Trophoblast cell (in vitro differentiated cells and primary cell): ENCODE data around the gene RARB.

Source experiments
- DNase-seq, 2 donors: peaks; one replicate each; pipeline ENCODE4 v3.0.0-alpha.2; 2016
- H2AFZ ChIP-seq: 2 replicates; pipeline ENCODE4 v1.6.1; 2013; ENCODE audit warnings: low read length, moderate library complexity, mild to moderate bottlenecking; ENCODE audit not compliant: insufficient read depth, poor library complexity
- H2AK5ac ChIP-seq: 2 replicates; pipeline ENCODE4 v1.6.1; 2013; ENCODE audit warnings: mild to moderate bottlenecking, low read length
- H2BK120ac ChIP-seq: 2 replicates; pipeline ENCODE4 v1.6.1; 2013; ENCODE audit warnings: low read length, mild to moderate bottlenecking, moderate library complexity; ENCODE audit not compliant: insufficient read depth, poor library complexity
- H2BK12ac ChIP-seq: 2 replicates; pipeline ENCODE4 v1.6.1; 2013; ENCODE audit warnings: mild to moderate bottlenecking, low read length, moderate library complexity
- H2BK5ac ChIP-seq: 2 replicates; pipeline ENCODE4 v1.6.1; 2013; ENCODE audit warnings: low read length, low read depth, moderate library complexity, mild to moderate bottlenecking; ENCODE audit not compliant: poor library complexity
- H3K14ac ChIP-seq: 2 replicates; pipeline ENCODE4 v1.6.1; 2013; ENCODE audit warnings: mild to moderate bottlenecking, low read length
- H3K18ac ChIP-seq: 2 replicates; pipeline ENCODE4 v1.6.1; 2013; ENCODE audit warnings: mild to moderate bottlenecking, low read length
- H3K23ac ChIP-seq: 2 replicates; pipeline ENCODE4 v1.6.1; 2013; ENCODE audit warnings: low read length
- H3K27ac ChIP-seq: 2 replicates; pipeline ENCODE4 v1.5.1; 2013; ENCODE audit warnings: low read depth, mild to moderate bottlenecking, inconsistent platforms, low read length, moderate library complexity
- H3K27me3 ChIP-seq: 2 replicates; pipeline ENCODE4 v1.6.1; 2013; ENCODE audit warnings: inconsistent platforms, mild to moderate bottlenecking, low read length, moderate library complexity; ENCODE audit not compliant: insufficient read depth
- H3K36me3 ChIP-seq, 2 experiments: 1 replicate in 1 of 2; 2 replicates in 1 of 2; pipeline ENCODE4 v1.6.1; 2013; ENCODE audit warnings: low read length in 2 of 2, mild to moderate bottlenecking in 2 of 2, moderate library complexity in 1 of 2; ENCODE audit not compliant: insufficient read depth in 2 of 2, control insufficient read depth in 1 of 2
- H3K4ac ChIP-seq: 2 replicates; pipeline ENCODE4 v1.6.1; 2013; ENCODE audit warnings: low read depth, mild to moderate bottlenecking, low read length, moderate library complexity
- H3K4me1 ChIP-seq, 2 experiments: 1 replicate in 1 of 2; 2 replicates in 1 of 2; pipeline ENCODE4 v1.6.1; 2013; ENCODE audit warnings: low read length in 2 of 2, mild to moderate bottlenecking in 2 of 2, moderate library complexity in 1 of 2; ENCODE audit not compliant: insufficient read depth in 2 of 2, control insufficient read depth in 1 of 2
- H3K4me2 ChIP-seq: 2 replicates; pipeline ENCODE4 v1.6.1; 2013; ENCODE audit warnings: inconsistent platforms, mild to moderate bottlenecking, low read length, moderate library complexity
- H3K4me3 ChIP-seq: 2 replicates; pipeline ENCODE4 v1.5.1; 2013; ENCODE audit warnings: mild to moderate bottlenecking, low read depth, low read length, inconsistent platforms
- H3K79me1 ChIP-seq: one replicate; pipeline ENCODE4 v1.6.1; 2013; ENCODE audit warnings: low read length
- H3K79me2 ChIP-seq: 2 replicates; pipeline ENCODE4 v1.6.1; 2013; ENCODE audit warnings: low read length, mild to moderate bottlenecking; ENCODE audit not compliant: control insufficient read depth, insufficient read depth, poor library complexity
- H3K9ac ChIP-seq: 2 replicates; pipeline ENCODE4 v1.6.1; 2013; ENCODE audit warnings: mild to moderate bottlenecking, low read length
- H3K9me3 ChIP-seq: 2 replicates; pipeline ENCODE4 v1.6.1; 2013; ENCODE audit warnings: low read depth, mild to moderate bottlenecking, control low read depth, inconsistent platforms, low read length; ENCODE audit not compliant: insufficient read depth
- H4K12ac ChIP-seq: 2 replicates; pipeline ENCODE4 v1.6.1; 2013; ENCODE audit warnings: low read depth, mild to moderate bottlenecking, low read length, moderate library complexity
- H4K8ac ChIP-seq: 2 replicates; pipeline ENCODE4 v1.6.1; 2013; ENCODE audit warnings: low read depth, mild to moderate bottlenecking, low read length, moderate library complexity
- H4K91ac ChIP-seq: one replicate; pipeline ENCODE4 v1.6.1; 2013; ENCODE audit warnings: low read depth, mild to moderate bottlenecking, low read length, moderate library complexity
- WGBS: extraction: QIAGEN DNeasy Blood & Tissue Kit; methylation state at CpG from one replicate; pipeline ENCODE4 v1.1.7; 2013; ENCODE audit warnings: missing lambda C conversion rate; ENCODE audit not compliant: insufficient read length, insufficient coverage; ENCODE audit errors: extremely low coverage; 5-methylcytosine and 5-hydroxymethylcytosine counted together

Gene RARB

DNA sequence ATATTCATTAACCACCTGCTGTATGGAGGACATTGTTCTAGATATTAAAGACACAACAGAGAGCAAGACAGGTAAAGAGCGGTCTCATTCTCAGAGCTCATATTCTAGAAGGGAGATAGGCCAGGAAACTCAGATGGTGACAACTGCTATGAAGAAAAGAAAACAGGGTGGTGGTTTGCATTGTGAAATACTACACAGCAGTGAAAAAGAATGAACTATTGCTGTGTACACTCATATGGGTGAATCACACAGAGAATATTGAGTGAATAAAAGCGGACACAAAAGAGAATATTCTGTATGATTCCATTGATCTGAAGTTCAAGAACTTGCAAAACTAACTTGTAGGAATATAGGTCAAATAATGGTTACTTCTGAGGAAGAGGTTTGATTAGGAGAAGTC lies 159.9 kb downstream of the RARB start:
- H3K4me1 ChIP-seq, result peaks cover 4 to 10% of the 10 kb centered on the region in 2 experiments
- H3K14ac ChIP-seq, result no peak overlapping the region
- H3K9ac ChIP-seq, result no peak overlapping the region
- H2BK12ac ChIP-seq, result no peak overlapping the region
- no peaks in the 10 kb centered on the region for H3K9me3 ChIP-seq
- no CpG with 5 or more reads among the region's 2 CpGs for WGBS
- H3K36me3 ChIP-seq, result peaks cover 0 to 2% of the 10 kb centered on the region in 2 experiments
- H3K79me2 ChIP-seq, result no peaks in the 10 kb centered on the region
- no peak overlapping the region for H4K91ac ChIP-seq
- no peak overlapping the region for H3K4me3 ChIP-seq
- H3K27ac ChIP-seq, result no peak overlapping the region
- no peak overlapping the region for H3K23ac ChIP-seq
- no peaks in the 10 kb centered on the region for H3K27me3 ChIP-seq
- no peak overlapping the region for H4K12ac ChIP-seq
- no peak overlapping the region for H2BK120ac ChIP-seq
- no peak overlapping the region for H2AK5ac ChIP-seq
- no peak overlapping the region for H3K4me2 ChIP-seq
- H3K79me1 ChIP-seq, result peaks cover 14% of the 10 kb centered on the region
- H3K18ac ChIP-seq, result no peak overlapping the region
- peak in 1 of 2 donors; percentile 27 for DNase-seq
- H2BK5ac ChIP-seq, result no peak overlapping the region
- H2AFZ ChIP-seq, result no peak overlapping the region
- no peak overlapping the region for H3K4ac ChIP-seq
- H4K8ac ChIP-seq, result no peak overlapping the region

DNA sequence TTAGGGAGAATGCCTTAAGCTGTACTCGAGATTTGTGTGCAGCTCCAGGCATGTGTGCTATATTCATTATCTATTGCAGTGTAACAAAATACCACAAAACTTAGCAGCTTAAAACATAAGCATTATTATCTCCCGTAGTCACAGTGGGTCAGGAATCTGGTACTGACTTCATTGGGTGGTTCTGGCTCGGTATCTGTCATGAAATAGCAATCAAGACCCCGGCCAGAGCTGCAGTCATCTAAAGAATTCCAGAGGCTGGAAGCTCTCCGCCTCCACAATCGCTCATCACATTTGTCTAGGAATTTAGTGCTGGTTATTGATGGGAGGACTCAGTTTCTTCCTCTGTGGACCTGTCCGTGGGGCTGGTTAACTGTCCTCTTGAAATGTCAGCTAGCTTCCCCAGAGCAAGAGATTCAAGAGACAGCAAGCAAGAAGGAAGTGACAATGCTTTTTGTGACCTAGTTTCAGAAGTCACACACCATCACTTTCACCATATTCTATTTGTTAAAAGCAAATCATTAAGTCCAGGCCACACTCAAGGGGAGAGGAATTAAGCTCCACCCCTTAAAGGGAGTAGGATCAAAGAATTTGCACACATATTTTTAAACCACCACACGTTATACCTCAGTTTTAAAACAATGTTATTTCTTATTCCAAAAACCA lies 160.5 kb downstream of the RARB start:
- no CpG with 5 or more reads among the region's 8 CpGs for WGBS
- H3K4me3 ChIP-seq, result no peak overlapping the region
- no peak for DNase-seq
- no peak overlapping the region for H3K14ac ChIP-seq
- H3K23ac ChIP-seq, result no peak overlapping the region
- no peak overlapping the region for H3K18ac ChIP-seq
- no peaks in the 10 kb centered on the region for H3K27me3 ChIP-seq
- no peak overlapping the region for H4K8ac ChIP-seq
- H2AFZ ChIP-seq, result no peak overlapping the region
- no peak overlapping the region for H2BK12ac ChIP-seq
- H3K36me3 ChIP-seq, result no peaks in the 10 kb centered on the region
- H3K79me2 ChIP-seq, result peaks cover 1% of the 10 kb centered on the region
- H3K4me1 ChIP-seq, result peaks cover 4 to 10% of the 10 kb centered on the region in 2 experiments
- no peak overlapping the region for H3K9ac ChIP-seq
- H3K79me1 ChIP-seq, result peaks cover 15% of the 10 kb centered on the region
- H3K27ac ChIP-seq, result no peak overlapping the region
- H2AK5ac ChIP-seq, result no peak overlapping the region
- no peak overlapping the region for H3K4me2 ChIP-seq
- no peak overlapping the region for H3K4ac ChIP-seq
- H4K12ac ChIP-seq, result no peak overlapping the region
- H2BK120ac ChIP-seq, result no peak overlapping the region
- H3K9me3 ChIP-seq, result no peaks in the 10 kb centered on the region
- H2BK5ac ChIP-seq, result no peak overlapping the region
- H4K91ac ChIP-seq, result no peak overlapping the region

DNA sequence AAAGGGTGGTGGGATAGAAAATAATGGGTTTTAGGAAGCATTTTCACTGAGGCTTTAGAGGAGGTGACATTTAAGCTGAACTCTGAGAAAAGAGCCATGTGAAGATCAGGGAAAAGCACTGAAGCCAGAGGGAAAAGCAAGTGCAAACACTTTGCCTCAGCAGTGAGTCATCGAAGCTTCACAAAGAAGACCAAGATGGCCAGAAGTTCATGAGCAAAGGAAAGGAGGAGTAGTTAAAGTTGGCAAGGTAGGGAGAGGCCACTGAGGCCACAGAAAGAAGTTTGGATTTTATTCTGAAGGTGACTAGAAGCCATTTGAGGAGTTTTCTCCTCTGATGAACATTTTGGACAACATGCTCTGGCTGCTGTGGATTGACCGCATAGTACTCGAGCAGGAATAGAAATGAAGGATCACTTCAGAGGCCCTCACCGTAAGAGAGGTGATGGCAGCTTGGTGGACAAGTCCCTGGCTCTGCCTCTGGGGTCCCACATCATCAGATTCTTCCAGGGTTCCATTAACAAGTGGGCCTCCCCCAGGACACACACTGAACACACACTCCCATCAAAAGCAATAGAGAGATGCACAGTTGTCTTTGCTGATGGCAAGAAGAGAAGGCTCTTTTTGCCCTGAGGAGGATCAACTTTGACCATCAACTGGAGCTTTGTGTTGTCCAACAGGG lies 161.2 kb downstream of the RARB start:
- Histone ChIP-seq H3K79me2 (peaks cover 1% of the 10 kb centered on the region), H4K8ac (no peak overlapping the region), H3K4me2 (no peak overlapping the region), H2AK5ac (no peak overlapping the region), H3K27ac (no peak overlapping the region), H3K36me3 (no peaks in the 10 kb centered on the region), H3K4me3 (no peak overlapping the region), H2BK12ac (no peak overlapping the region), H3K18ac (no peak overlapping the region), H4K12ac (no peak overlapping the region), H3K4ac (no peak overlapping the region), H2AFZ (no peak overlapping the region), H3K27me3 (no peaks in the 10 kb centered on the region), H3K23ac (no peak overlapping the region), H3K4me1 (peaks cover 4 to 10% of the 10 kb centered on the region in 2 experiments), H3K79me1 (peaks cover 15% of the 10 kb centered on the region), H2BK120ac (no peak overlapping the region), H4K91ac (no peak overlapping the region), H2BK5ac (no peak overlapping the region), H3K9me3 (no peaks in the 10 kb centered on the region), H3K14ac (no peak overlapping the region), H3K9ac (no peak overlapping the region)
- DNase-seq, result no peak
- WGBS, result no CpG with 5 or more reads among the region's 4 CpGs

DNA sequence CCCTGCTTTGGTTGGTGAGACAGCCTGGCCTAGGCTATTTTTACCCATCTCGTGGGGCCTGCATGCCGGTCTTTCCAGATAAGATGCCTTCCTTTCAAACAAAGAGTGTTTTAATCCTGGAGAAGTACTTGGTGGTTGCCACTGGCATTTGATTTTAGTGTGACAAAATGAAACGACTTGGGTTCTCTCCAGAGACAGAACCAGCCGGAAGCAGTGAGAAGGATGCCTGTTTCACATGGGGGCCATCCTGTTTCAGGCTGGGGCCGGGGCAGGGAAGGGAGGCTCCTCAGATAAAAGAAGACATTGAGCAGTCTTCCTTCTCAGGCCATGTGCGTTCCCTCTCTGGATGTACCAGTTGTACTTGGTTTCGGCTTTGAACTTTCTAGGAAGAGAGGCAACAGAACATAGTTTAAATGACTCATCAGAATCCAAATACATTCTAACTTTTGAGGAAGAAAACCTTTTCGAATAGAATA lies 161.8 kb downstream of the RARB start:
- peaks cover 4 to 10% of the 10 kb centered on the region in 2 experiments for H3K4me1 ChIP-seq
- H3K27ac ChIP-seq, result no peak overlapping the region
- no peaks in the 10 kb centered on the region for H3K36me3 ChIP-seq
- peak overlapping the region; percentile 61 for H2BK12ac ChIP-seq
- no peak overlapping the region for H3K4me2 ChIP-seq
- H3K23ac ChIP-seq, result no peak overlapping the region
- H2BK120ac ChIP-seq, result no peak overlapping the region
- no peak overlapping the region for H3K14ac ChIP-seq
- H4K8ac ChIP-seq, result no peak overlapping the region
- peaks cover 1% of the 10 kb centered on the region for H3K79me2 ChIP-seq
- H4K91ac ChIP-seq, result no peak overlapping the region
- H3K79me1 ChIP-seq, result peaks cover 15% of the 10 kb centered on the region
- no peak for DNase-seq
- no peaks in the 10 kb centered on the region for H3K27me3 ChIP-seq
- no CpG with 5 or more reads among the region's 8 CpGs for WGBS
- no peak overlapping the region for H3K18ac ChIP-seq
- H2AFZ ChIP-seq, result no peak overlapping the region
- no peak overlapping the region for H3K9ac ChIP-seq
- H2AK5ac ChIP-seq, result peak overlapping the region; percentile 24
- no peak overlapping the region for H3K4me3 ChIP-seq
- H4K12ac ChIP-seq, result no peak overlapping the region
- H3K4ac ChIP-seq, result no peak overlapping the region
- H2BK5ac ChIP-seq, result no peak overlapping the region
- H3K9me3 ChIP-seq, result no peaks in the 10 kb centered on the region
